ENCODE measurements around the gene SQOR. TPM values are rescaled to one million over a fixed set of nuclear protein-coding genes. Genes with fewer than 3 reads are reported as not detected.

The SQOR gene
- total RNA-seq, 1 donor from 2014 or later = 11.5 TPM

DNA sequence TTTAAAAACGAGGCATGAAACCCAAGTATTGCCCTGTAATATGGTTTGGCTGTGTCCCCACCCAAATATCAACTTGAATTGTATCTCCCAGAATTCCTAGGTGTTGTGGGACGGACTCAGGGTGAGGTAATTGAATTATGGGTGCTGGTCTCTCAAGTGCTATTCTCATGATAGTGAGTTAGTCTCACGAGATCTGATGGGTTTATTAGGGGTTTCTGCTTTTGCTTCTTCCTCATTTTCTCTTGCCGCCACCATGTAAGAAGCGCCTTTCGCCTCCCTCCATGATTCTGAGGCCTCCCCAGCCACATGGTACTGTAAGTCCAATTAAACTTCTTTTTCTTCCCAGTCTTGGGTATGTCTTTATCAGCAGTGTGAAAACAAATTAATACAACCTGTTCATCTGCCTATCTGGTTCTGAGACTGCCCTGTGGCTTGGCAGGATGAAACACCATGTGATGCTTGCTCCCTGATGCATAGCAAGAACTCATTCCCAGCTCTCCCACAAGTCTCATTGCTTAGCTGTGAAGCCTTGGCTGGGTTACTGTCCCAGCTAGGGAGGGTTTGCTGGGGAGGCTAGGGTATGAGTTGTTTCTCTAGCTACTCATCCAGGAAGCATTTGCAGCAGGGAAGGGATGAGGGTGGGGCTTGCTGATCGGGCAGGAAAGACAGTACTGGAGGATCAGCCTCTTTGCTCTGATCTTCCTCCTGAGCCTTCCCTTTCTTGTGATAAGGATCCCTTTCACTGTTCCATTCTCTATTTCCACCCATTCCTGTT is 3.7 kb upstream of the SQOR start:
- peak overlapping the region; percentile 3 for H3K27ac ChIP-seq (ENCODE audit: low read depth, low read length)
- no peak overlapping the region for H3K9ac ChIP-seq (ENCODE audit: low read depth in 1 of 3, low read length in 3 of 3)
- peak overlapping the region in 2 of 3 donors; percentile 22 to 28 for H3K4me3 ChIP-seq (ENCODE audit: low read length in 3 of 3)
- H3K27me3 ChIP-seq (ENCODE audit: control insufficient read depth in 3 of 3, insufficient read depth in 3 of 3, low read length in 3 of 3) = no peaks in the 10 kb centered on the region
- H3K4me1 ChIP-seq (ENCODE audit: control insufficient read depth in 3 of 3, insufficient read depth in 3 of 3, low read length in 3 of 3) = peaks cover 3 to 15% (median 4%) of the 10 kb centered on the region in 3 donors
- no peaks in the 10 kb centered on the region for H3K36me3 ChIP-seq (ENCODE audit: control insufficient read depth in 3 of 3, insufficient read depth in 3 of 3, low read length in 3 of 3)
- no peaks in the 10 kb centered on the region for H3K9me3 ChIP-seq (ENCODE audit: control insufficient read depth in 3 of 3, low read length in 3 of 3)

DNA sequence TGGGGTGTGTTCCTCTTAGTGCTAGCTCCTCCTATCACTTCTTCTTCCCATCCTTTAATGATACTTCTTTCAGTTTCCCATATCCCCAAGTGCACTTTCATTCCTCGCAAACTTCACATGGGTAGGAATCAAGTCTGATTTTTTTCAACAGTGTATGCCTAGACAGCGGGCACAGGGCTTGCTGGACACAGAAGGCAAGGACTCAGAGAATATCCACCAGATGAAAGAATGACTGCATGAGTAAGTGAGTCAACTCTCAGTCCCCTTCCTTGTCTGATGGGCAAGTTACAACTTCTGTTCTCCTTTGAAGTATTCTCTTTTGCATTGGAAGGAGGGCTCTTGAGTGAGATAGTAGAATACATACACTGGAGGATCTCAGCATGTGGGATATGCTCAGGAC is 3.1 kb upstream of the SQOR start:
- Histone ChIP-seq H3K27me3 (ENCODE audit: control insufficient read depth in 3 of 3, insufficient read depth in 3 of 3, low read length in 3 of 3) (no peaks in the 10 kb centered on the region), H3K9me3 (ENCODE audit: control insufficient read depth in 3 of 3, low read length in 3 of 3) (no peaks in the 10 kb centered on the region), H3K27ac (ENCODE audit: low read depth, low read length) (peak overlapping the region; percentile 3), H3K4me1 (ENCODE audit: control insufficient read depth in 3 of 3, insufficient read depth in 3 of 3, low read length in 3 of 3) (peaks cover 4 to 20% (median 4%) of the 10 kb centered on the region in 3 donors), H3K36me3 (ENCODE audit: control insufficient read depth in 3 of 3, insufficient read depth in 3 of 3, low read length in 3 of 3) (no peaks in the 10 kb centered on the region), H3K9ac (ENCODE audit: low read depth in 1 of 3, low read length in 3 of 3) (no peak overlapping the region), H3K4me3 (ENCODE audit: low read length in 3 of 3) (peak overlapping the region; percentile 13 to 28 (median 22))

DNA sequence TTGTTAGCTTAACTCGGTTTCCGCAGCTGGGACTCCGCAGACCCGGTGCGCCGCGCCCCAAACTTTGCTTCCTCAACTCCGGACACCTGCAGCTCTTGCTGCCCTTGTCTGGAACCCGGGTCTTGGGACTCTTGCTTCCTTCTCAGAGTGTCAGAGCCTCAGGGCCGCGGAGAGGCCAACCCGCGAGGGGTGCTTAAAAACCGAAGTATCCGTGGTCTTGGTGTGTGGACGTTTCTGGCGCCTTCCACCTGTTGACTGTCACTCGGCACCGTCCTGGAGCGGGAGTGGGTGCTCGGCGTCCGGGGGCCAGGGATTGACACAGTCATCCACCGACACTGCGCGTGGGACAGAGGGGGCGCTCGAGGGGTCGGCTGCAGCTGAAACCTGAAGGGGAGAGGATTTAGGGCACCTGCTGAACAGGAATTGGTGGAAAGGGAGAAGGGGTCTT is 386 bp downstream of the SQOR start:
- Histone ChIP-seq H3K27ac (ENCODE audit: low read depth, low read length) (peak overlapping the region; percentile 99), H3K36me3 (ENCODE audit: control insufficient read depth in 3 of 3, insufficient read depth in 3 of 3, low read length in 3 of 3) (no peaks in the 10 kb centered on the region), H3K4me3 (ENCODE audit: low read length in 3 of 3) (peak overlapping the region; percentile 94 to 95 (median 95)), H3K4me1 (ENCODE audit: control insufficient read depth in 3 of 3, insufficient read depth in 3 of 3, low read length in 3 of 3) (peaks cover 15 to 30% (median 16%) of the 10 kb centered on the region in 3 donors), H3K9ac (ENCODE audit: low read depth in 1 of 3, low read length in 3 of 3) (peak overlapping the region; percentile 98 to 100 (median 99)), H3K9me3 (ENCODE audit: control insufficient read depth in 3 of 3, low read length in 3 of 3) (no peaks in the 10 kb centered on the region), H3K27me3 (ENCODE audit: control insufficient read depth in 3 of 3, insufficient read depth in 3 of 3, low read length in 3 of 3) (no peaks in the 10 kb centered on the region)

DNA sequence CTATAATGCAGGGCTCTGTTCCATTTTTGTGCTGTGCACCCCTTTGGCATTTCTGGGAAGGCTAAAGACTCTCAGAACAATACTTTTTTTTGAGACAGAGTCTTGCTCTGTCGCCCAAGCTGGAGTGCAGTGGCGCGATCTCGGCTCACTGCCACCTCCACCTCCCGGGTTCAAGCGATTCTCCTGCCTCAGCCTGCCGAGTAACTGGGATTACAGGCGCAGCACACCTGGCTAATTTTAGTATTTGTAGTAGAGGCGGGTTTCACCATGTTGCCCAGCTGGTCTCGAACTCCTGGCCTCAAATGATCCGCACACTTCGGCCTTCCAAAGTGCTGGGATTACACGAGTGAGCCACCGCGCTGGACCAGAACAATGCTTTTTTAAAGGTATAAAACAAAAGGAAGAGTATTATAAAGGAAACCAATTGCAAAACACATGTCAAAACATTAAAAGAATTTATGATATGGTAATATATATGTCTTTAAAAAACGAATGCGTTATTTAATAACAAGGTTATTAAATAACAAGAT is 999 bp downstream of the SQOR start:
- Histone ChIP-seq H3K27me3 (ENCODE audit: control insufficient read depth in 3 of 3, insufficient read depth in 3 of 3, low read length in 3 of 3) (no peaks in the 10 kb centered on the region), H3K9me3 (ENCODE audit: control insufficient read depth in 3 of 3, low read length in 3 of 3) (no peaks in the 10 kb centered on the region), H3K9ac (ENCODE audit: low read depth in 1 of 3, low read length in 3 of 3) (peak overlapping the region; percentile 98 to 100 (median 99)), H3K36me3 (ENCODE audit: control insufficient read depth in 3 of 3, insufficient read depth in 3 of 3, low read length in 3 of 3) (no peaks in the 10 kb centered on the region), H3K4me1 (ENCODE audit: control insufficient read depth in 3 of 3, insufficient read depth in 3 of 3, low read length in 3 of 3) (peaks cover 18 to 36% (median 21%) of the 10 kb centered on the region in 3 donors), H3K27ac (ENCODE audit: low read depth, low read length) (peak overlapping the region; percentile 99), H3K4me3 (ENCODE audit: low read length in 3 of 3) (peak overlapping the region; percentile 94 to 95 (median 95))

DNA sequence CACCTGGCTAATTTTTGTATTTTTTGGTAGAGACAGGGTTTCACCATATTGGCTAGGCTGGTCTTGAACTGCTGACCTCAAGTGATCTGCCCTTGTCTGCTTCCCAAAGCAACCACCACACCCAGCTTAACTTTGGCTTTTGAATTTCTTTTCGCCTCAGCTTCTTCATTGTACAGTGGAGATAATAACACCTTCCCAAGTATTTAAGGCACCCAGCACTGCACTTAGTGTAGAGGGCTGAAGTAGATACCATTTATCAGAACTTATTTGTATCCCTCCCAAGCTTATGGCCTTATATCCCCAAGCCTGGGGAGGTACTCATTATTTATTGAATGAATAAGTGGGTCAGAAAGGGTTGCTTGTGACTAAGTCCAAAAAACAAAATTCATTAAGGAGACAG is 2.3 kb downstream of the SQOR start:
- Histone ChIP-seq H3K4me1 (ENCODE audit: control insufficient read depth in 3 of 3, insufficient read depth in 3 of 3, low read length in 3 of 3) (peaks cover 31 to 49% (median 34%) of the 10 kb centered on the region in 3 donors), H3K9ac (ENCODE audit: low read depth in 1 of 3, low read length in 3 of 3) (peak overlapping the region in 2 of 3 donors; percentile 43 to 55), H3K4me3 (ENCODE audit: low read length in 3 of 3) (peak overlapping the region in 1 of 3 donors; percentile 64), H3K36me3 (ENCODE audit: control insufficient read depth in 3 of 3, insufficient read depth in 3 of 3, low read length in 3 of 3) (no peaks in the 10 kb centered on the region), H3K9me3 (ENCODE audit: control insufficient read depth in 3 of 3, low read length in 3 of 3) (no peaks in the 10 kb centered on the region), H3K27ac (ENCODE audit: low read depth, low read length) (peak overlapping the region; percentile 82), H3K27me3 (ENCODE audit: control insufficient read depth in 3 of 3, insufficient read depth in 3 of 3, low read length in 3 of 3) (no peaks in the 10 kb centered on the region)

DNA sequence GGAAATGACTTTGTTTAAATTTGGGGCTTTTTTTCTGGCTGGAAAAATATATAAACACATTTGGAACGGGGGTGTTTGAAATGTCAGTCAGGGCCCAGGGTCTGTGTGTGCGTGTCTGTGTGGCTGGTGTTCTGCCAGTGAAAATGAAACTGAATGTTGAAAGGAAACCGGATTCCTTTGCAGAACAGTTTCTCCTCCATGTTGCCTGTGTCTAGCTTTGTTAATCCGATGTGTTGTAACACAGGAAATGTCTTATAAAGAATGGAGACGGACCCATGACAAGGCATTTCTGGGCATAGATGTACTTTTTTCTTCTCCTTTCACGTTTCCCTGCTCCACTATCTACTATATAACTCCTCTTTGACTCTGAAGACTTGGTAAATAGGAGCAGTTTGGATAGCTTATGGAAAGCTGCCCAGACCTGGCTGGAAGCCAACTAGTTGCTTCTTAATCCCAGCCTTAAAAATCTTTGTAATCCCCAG is 2.8 kb downstream of the SQOR start:
- Histone ChIP-seq H3K4me3 (ENCODE audit: low read length in 3 of 3) (peak overlapping the region; percentile 15 to 64 (median 42)), H3K4me1 (ENCODE audit: control insufficient read depth in 3 of 3, insufficient read depth in 3 of 3, low read length in 3 of 3) (peaks cover 35 to 53% (median 38%) of the 10 kb centered on the region in 3 donors), H3K27ac (ENCODE audit: low read depth, low read length) (peak overlapping the region; percentile 82), H3K9ac (ENCODE audit: low read depth in 1 of 3, low read length in 3 of 3) (peak overlapping the region in 2 of 3 donors; percentile 55 to 80), H3K27me3 (ENCODE audit: control insufficient read depth in 3 of 3, insufficient read depth in 3 of 3, low read length in 3 of 3) (no peaks in the 10 kb centered on the region), H3K9me3 (ENCODE audit: control insufficient read depth in 3 of 3, low read length in 3 of 3) (no peaks in the 10 kb centered on the region), H3K36me3 (ENCODE audit: control insufficient read depth in 3 of 3, insufficient read depth in 3 of 3, low read length in 3 of 3) (no peaks in the 10 kb centered on the region)

DNA sequence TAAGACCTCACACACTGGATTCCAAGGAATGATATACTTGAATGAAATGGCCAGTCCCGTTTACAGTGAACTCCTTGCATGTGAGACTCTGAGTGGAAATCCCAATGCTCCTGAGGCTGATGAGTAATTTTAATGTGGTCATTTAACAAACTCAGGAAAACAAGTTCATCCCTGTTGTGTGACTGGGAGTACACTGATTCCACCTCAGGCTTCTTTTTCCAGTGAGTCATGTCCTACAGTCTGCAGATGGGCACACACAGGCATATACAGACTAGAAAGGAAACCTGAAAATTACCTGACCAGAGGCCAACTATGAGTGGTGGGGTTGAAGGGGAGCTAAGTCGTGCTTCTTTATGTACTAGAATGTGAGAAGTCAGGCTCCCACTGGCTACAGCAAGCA is 5.8 kb downstream of the SQOR start:
- Histone ChIP-seq H3K4me3 (ENCODE audit: low read length in 3 of 3) (no peak overlapping the region), H3K9me3 (ENCODE audit: control insufficient read depth in 3 of 3, low read length in 3 of 3) (no peaks in the 10 kb centered on the region), H3K9ac (ENCODE audit: low read depth in 1 of 3, low read length in 3 of 3) (no peak overlapping the region), H3K27me3 (ENCODE audit: control insufficient read depth in 3 of 3, insufficient read depth in 3 of 3, low read length in 3 of 3) (no peaks in the 10 kb centered on the region), H3K36me3 (ENCODE audit: control insufficient read depth in 3 of 3, insufficient read depth in 3 of 3, low read length in 3 of 3) (no peaks in the 10 kb centered on the region), H3K27ac (ENCODE audit: low read depth, low read length) (peak overlapping the region; percentile 86), H3K4me1 (ENCODE audit: control insufficient read depth in 3 of 3, insufficient read depth in 3 of 3, low read length in 3 of 3) (peaks cover 36 to 60% (median 46%) of the 10 kb centered on the region in 3 donors)

DNA sequence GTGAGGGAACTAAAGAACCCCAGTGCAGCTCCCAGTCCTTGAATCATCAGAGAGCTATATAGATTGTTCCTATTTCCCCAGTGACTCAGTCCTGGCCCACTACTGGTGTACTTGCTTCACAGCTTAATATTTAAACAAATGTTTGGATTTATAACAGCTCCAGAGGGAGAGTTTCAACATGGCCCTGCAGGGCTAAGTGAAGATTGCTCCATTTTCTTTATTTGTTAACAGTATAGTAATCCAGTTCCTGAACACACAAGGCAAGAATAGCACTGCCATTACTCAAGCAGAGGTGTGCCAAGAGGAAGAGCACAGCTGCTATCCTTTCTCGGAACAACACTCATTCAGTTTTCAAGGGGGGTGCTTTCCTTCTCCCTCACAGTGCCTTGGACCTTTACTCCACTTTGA is 6.5 kb downstream of the SQOR start:
- no peaks in the 10 kb centered on the region for H3K9me3 ChIP-seq (ENCODE audit: control insufficient read depth in 3 of 3, low read length in 3 of 3)
- no peaks in the 10 kb centered on the region for H3K27me3 ChIP-seq (ENCODE audit: control insufficient read depth in 3 of 3, insufficient read depth in 3 of 3, low read length in 3 of 3)
- peak overlapping the region in 1 of 3 donors; percentile 24 for H3K4me3 ChIP-seq (ENCODE audit: low read length in 3 of 3)
- peak overlapping the region; percentile 86 for H3K27ac ChIP-seq (ENCODE audit: low read depth, low read length)
- H3K9ac ChIP-seq (ENCODE audit: low read depth in 1 of 3, low read length in 3 of 3) = peak overlapping the region in 1 of 3 donors; percentile 32
- peaks cover 41 to 64% (median 53%) of the 10 kb centered on the region in 3 donors for H3K4me1 ChIP-seq (ENCODE audit: control insufficient read depth in 3 of 3, insufficient read depth in 3 of 3, low read length in 3 of 3)
- no peaks in the 10 kb centered on the region for H3K36me3 ChIP-seq (ENCODE audit: control insufficient read depth in 3 of 3, insufficient read depth in 3 of 3, low read length in 3 of 3)

DNA sequence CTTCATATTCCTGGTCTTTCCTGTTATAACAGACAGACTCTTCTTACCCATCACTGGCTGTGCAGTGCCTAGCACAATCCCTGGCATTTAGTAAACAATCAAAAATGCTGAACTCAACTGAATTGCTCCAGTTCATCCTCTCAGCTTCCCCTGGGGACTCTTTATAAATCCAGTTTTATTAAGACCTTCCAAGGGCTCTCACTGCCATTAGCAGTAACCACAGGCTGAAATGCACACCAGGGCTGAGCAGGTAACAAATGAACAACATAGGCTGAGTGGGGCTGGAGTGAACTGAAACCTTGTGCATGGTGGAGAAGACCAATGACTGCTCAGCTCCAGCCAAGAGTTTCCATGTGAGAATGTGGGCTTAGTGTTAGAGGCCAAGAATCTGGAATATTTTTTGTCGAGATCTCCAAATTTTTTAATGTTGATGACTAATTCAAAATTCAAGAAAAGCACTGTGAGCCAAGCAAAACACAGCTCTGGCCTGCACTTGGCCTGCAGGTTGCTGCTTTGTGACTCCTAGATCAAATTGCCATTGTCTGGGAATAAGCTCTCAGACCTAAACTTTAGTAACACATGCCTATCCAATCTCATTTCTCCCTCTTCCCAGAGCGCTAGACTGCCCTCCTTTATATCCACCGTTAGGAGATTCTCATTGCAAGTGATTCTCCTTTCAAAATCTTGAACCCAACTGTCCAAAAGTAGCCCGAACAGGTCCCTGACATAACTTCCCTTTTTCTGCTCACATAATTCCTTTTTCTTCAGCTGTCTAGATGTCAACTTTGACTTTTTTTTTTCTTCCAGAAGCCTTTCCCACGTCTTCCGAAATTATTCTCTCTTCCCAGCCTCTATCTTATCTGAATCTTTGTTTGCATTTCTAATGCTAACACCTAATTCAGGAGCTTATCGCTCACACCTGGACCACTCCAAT is 7.4 kb downstream of the SQOR start:
- Histone ChIP-seq H3K9ac (ENCODE audit: low read depth in 1 of 3, low read length in 3 of 3) (peak overlapping the region in 2 of 3 donors; percentile 28 to 32), H3K9me3 (ENCODE audit: control insufficient read depth in 3 of 3, low read length in 3 of 3) (no peaks in the 10 kb centered on the region), H3K27me3 (ENCODE audit: control insufficient read depth in 3 of 3, insufficient read depth in 3 of 3, low read length in 3 of 3) (no peaks in the 10 kb centered on the region), H3K4me1 (ENCODE audit: control insufficient read depth in 3 of 3, insufficient read depth in 3 of 3, low read length in 3 of 3) (peaks cover 40 to 56% (median 51%) of the 10 kb centered on the region in 3 donors), H3K4me3 (ENCODE audit: low read length in 3 of 3) (peak overlapping the region in 2 of 3 donors; percentile 24 to 57), H3K36me3 (ENCODE audit: control insufficient read depth in 3 of 3, insufficient read depth in 3 of 3, low read length in 3 of 3) (no peaks in the 10 kb centered on the region), H3K27ac (ENCODE audit: low read depth, low read length) (peak overlapping the region; percentile 86)
